ENCODE results near the gene C10orf105.
A peak's percentile ranks its signal among the peaks of the same experiment; 100 is the strongest.

Gene C10orf105

GRCh38 chr10:71719464-71720201 lies at the start of gene C10orf105:
TSS of gene C10orf105 (minus strand) at chr10:71719778. CDS start at chr10:71716337, 3,441 bp downstream.
- H3K4me3 ChIP-seq (replicated peaks; ENCODE audit: low read depth, low read length): no peak within 1 kb of the TSS
- no peak for TF ChIP-seq CTCF (IDR thresholded peaks at IDR 0.05; ENCODE audit: low read length, missing control alignments)
- no peak for DNase-seq (ENCODE audit: low read depth)

GRCh38 chr10:71767420-71768035 lies 48.0 kb upstream of the C10orf105 start:
- peak; percentile 46 for DNase-seq (ENCODE audit: low read depth)
- no peak overlapping the region for H3K4me3 ChIP-seq (replicated peaks; ENCODE audit: low read depth, low read length)
- no peak for TF ChIP-seq CTCF (IDR thresholded peaks at IDR 0.05; ENCODE audit: low read length, missing control alignments)

- no peak for TF ChIP-seq CTCF (IDR thresholded peaks at IDR 0.05; ENCODE audit: low read length, missing control alignments)
- peak; percentile 93 for DNase-seq (ENCODE audit: low read depth)
- no peak overlapping the region for H3K4me3 ChIP-seq (replicated peaks; ENCODE audit: low read depth, low read length)
These were observed 47.3 kb upstream of the C10orf105 start for GRCh38 chr10:71766717-71767419.

- no peak for DNase-seq (ENCODE audit: low read depth)
- TF ChIP-seq CTCF (IDR thresholded peaks at IDR 0.05; ENCODE audit: low read length, missing control alignments): no peak
- H3K4me3 ChIP-seq (replicated peaks; ENCODE audit: low read depth, low read length): no peak overlapping the region
These were observed 46.5 kb upstream of the C10orf105 start for GRCh38 chr10:71765906-71766716.

- TF ChIP-seq CTCF (IDR thresholded peaks at IDR 0.05; ENCODE audit: low read length, missing control alignments): no peak
- H3K4me3 ChIP-seq (replicated peaks; ENCODE audit: low read depth, low read length): no peak overlapping the region
- peak; percentile 34 for DNase-seq (ENCODE audit: low read depth)
These were observed 45.8 kb upstream of the C10orf105 start for GRCh38 chr10:71765176-71765904.

Data from fibroblast of pulmonary artery (primary cell).